WTC11 (cell line): ENCODE measurements around the gene TRPM4.

Source experiments
- SP1 ChIP-seq: sonication (generic); formaldehyde crosslinking; conservative IDR thresholded peaks from 2 replicates; pipeline ENCODE4 v1.8.1; 2022; ENCODE audit warnings: missing genetic modification reagents
- TF ChIP-seq, protein P1 (sequence below): fragments of 250-450 bp; sonication (Bioruptor Pico); IDR thresholded peaks from 2 replicates; pipeline ENCODE4 v1.9.0; 2021; ENCODE audit warnings: mild to moderate bottlenecking
- TF ChIP-seq, protein P2 (sequence below): fragments of 200-600 bp; IDR thresholded peaks from 2 replicates; pipeline ENCODE4 v1.8.0; 2022; ENCODE audit warnings: antibody characterized with exemption

GRCh38 chr19:49118565-49119410 is 38.8 kb upstream of the TRPM4 start, which contains the start of gene C19orf73:
- TF ChIP-seq SP1 (CRISPR knock-in tag): peak; percentile 89
- TF ChIP-seq, protein P1, sequence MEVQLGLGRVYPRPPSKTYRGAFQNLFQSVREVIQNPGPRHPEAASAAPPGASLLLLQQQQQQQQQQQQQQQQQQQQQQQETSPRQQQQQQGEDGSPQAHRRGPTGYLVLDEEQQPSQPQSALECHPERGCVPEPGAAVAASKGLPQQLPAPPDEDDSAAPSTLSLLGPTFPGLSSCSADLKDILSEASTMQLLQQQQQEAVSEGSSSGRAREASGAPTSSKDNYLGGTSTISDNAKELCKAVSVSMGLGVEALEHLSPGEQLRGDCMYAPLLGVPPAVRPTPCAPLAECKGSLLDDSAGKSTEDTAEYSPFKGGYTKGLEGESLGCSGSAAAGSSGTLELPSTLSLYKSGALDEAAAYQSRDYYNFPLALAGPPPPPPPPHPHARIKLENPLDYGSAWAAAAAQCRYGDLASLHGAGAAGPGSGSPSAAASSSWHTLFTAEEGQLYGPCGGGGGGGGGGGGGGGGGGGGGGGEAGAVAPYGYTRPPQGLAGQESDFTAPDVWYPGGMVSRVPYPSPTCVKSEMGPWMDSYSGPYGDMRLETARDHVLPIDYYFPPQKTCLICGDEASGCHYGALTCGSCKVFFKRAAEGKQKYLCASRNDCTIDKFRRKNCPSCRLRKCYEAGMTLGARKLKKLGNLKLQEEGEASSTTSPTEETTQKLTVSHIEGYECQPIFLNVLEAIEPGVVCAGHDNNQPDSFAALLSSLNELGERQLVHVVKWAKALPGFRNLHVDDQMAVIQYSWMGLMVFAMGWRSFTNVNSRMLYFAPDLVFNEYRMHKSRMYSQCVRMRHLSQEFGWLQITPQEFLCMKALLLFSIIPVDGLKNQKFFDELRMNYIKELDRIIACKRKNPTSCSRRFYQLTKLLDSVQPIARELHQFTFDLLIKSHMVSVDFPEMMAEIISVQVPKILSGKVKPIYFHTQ (CRISPR knock-in tag): no peak
- TF ChIP-seq, protein P2, sequence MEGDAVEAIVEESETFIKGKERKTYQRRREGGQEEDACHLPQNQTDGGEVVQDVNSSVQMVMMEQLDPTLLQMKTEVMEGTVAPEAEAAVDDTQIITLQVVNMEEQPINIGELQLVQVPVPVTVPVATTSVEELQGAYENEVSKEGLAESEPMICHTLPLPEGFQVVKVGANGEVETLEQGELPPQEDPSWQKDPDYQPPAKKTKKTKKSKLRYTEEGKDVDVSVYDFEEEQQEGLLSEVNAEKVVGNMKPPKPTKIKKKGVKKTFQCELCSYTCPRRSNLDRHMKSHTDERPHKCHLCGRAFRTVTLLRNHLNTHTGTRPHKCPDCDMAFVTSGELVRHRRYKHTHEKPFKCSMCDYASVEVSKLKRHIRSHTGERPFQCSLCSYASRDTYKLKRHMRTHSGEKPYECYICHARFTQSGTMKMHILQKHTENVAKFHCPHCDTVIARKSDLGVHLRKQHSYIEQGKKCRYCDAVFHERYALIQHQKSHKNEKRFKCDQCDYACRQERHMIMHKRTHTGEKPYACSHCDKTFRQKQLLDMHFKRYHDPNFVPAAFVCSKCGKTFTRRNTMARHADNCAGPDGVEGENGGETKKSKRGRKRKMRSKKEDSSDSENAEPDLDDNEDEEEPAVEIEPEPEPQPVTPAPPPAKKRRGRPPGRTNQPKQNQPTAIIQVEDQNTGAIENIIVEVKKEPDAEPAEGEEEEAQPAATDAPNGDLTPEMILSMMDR: no peak
